Measurements from ENCODE around the gene NGEF.

- TF ChIP-seq EZH2 (IDR thresholded peaks at IDR 0.05; ENCODE audit: low read length, missing control alignments) (no peak), CTCF (conservative IDR thresholded peaks at IDR 0.05 in 1 of 2, IDR thresholded peaks at IDR 0.05 in 1 of 2; ENCODE audit: low read depth in 1 of 2, low read length in 2 of 2) (no peak)
Measured at GRCh38 chr2:233042549-233042948, 29.5 kb upstream of the NGEF start.

All from fibroblast of lung (primary cell).